GM18858 (cell line): ENCODE measurements around the gene SESN1.
"Not testable (repeated sequence)": the region's sequence is repeated elsewhere in the genome, so short reads cannot be mapped to it uniquely, and the experiment has no call there.

ENCODE experiments used
- ATAC-seq: cut with Tn5 transposase; IDR thresholded peaks from one replicate; pipeline ENCODE4 v1.9.1; 2021; ENCODE audit not compliant: unreplicated experiment

The SESN1 gene

GRCh38 chr6:109002051-109002697 lies 92.5 kb downstream of the SESN1 start:
- ATAC-seq = no peak

GRCh38 chr6:109001291-109001894 lies 93.3 kb downstream of the SESN1 start:
- ATAC-seq = no peak

GRCh38 chr6:109000289-109000688 lies 94.4 kb downstream of the SESN1 start:
- no peak for ATAC-seq

GRCh38 chr6:108999428-108999827 lies 95.2 kb downstream of the SESN1 start:
- ATAC-seq = no peak

- ATAC-seq = no peak
Measured at GRCh38 chr6:108998485-108998884, 96.2 kb downstream of the SESN1 start.

- ATAC-seq = no peak
Measured at GRCh38 chr6:108996208-108996607, 98.4 kb downstream of the SESN1 start.

GRCh38 chr6:108995296-108995695 lies 99.3 kb downstream of the SESN1 start:
- no peak for ATAC-seq

GRCh38 chr6:108993876-108994275 lies 100.8 kb downstream of the SESN1 start:
- ATAC-seq = no peak

- ATAC-seq = no peak
Measured at GRCh38 chr6:108989700-108990099, 104.9 kb downstream of the SESN1 start.

- no peak for ATAC-seq
Measured at GRCh38 chr6:108988765-108989164, 105.9 kb downstream of the SESN1 start.

GRCh38 chr6:108988296-108988695 lies 106.3 kb downstream of the SESN1 start:
- ATAC-seq = no peak

- ATAC-seq = no peak
Measured at GRCh38 chr6:108987156-108987555, 107.5 kb downstream of the SESN1 start.

- ATAC-seq = no peak
Measured at GRCh38 chr6:108985301-108985700, 109.3 kb downstream of the SESN1 start.

- ATAC-seq = no peak
Measured at GRCh38 chr6:108983151-108983550, 111.5 kb downstream of the SESN1 start.

- ATAC-seq = no peak
Measured at GRCh38 chr6:108982154-108983113, 112.2 kb downstream of the SESN1 start.

- ATAC-seq = not testable (repeated sequence)
Measured at GRCh38 chr6:108978638-108979037, 116.0 kb downstream of the SESN1 start.

GRCh38 chr6:108974201-108974600 lies 120.4 kb downstream of the SESN1 start:
- no peak for ATAC-seq

GRCh38 chr6:108969776-108970175 lies 124.9 kb downstream of the SESN1 start:
- no peak for ATAC-seq

GRCh38 chr6:108968325-108969316 lies 126.0 kb downstream of the SESN1 start:
- no peak for ATAC-seq
